GM19043 (cell line): Measurements from ENCODE around the gene VPS54.
A peak's percentile ranks its signal among the peaks of the same experiment; 100 is the strongest.

Experiments
- ATAC-seq: cut with Tn5 transposase; IDR thresholded peaks from one replicate; pipeline ENCODE4 v1.9.1; 2021; ENCODE audit warnings: low read depth; ENCODE audit not compliant: unreplicated experiment

The VPS54 gene

GRCh38 chr2:64019083-64019974 is at the start of gene VPS54:
VPS54 (minus strand) TSS chr2:64019428; CDS start chr2:63983999, 35,429 bp downstream.
- peak; percentile 61 for ATAC-seq

- ATAC-seq: no peak
These were observed 48.1 kb upstream of the VPS54 start for GRCh38 chr2:64067326-64067725.

- no peak for ATAC-seq
These were observed 46.3 kb upstream of the VPS54 start for GRCh38 chr2:64065516-64065915.

- ATAC-seq: no peak
These were observed 44.7 kb upstream of the VPS54 start for GRCh38 chr2:64063924-64064331.

GRCh38 chr2:64063454-64063853 is 44.2 kb upstream of the VPS54 start:
- no peak for ATAC-seq

GRCh38 chr2:64062840-64063239 is 43.6 kb upstream of the VPS54 start:
- ATAC-seq: peak; percentile 68

GRCh38 chr2:64059270-64059669 is 40.0 kb upstream of the VPS54 start:
- no peak for ATAC-seq

- ATAC-seq: no peak
These were observed 36.8 kb upstream of the VPS54 start for GRCh38 chr2:64056021-64056420.

- no peak for ATAC-seq
These were observed 35.1 kb upstream of the VPS54 start for GRCh38 chr2:64054161-64054915.

- ATAC-seq: no peak
These were observed 33.4 kb upstream of the VPS54 start for GRCh38 chr2:64052463-64053241.

GRCh38 chr2:64049633-64050220 is 30.5 kb upstream of the VPS54 start:
- ATAC-seq: peak; percentile 82

- ATAC-seq: no peak
These were observed 26.7 kb upstream of the VPS54 start for GRCh38 chr2:64045938-64046337.

- ATAC-seq: no peak
These were observed 20.9 kb upstream of the VPS54 start for GRCh38 chr2:64040161-64040560.

- peak; percentile 98 for ATAC-seq
These were observed 16.9 kb upstream of the VPS54 start for GRCh38 chr2:64036034-64036705.

- no peak for ATAC-seq
These were observed 16.1 kb upstream of the VPS54 start for GRCh38 chr2:64035072-64035942.

GRCh38 chr2:64029116-64029665 is 10.0 kb upstream of the VPS54 start:
- ATAC-seq: no peak

- ATAC-seq: no peak
These were observed 6.5 kb upstream of the VPS54 start for GRCh38 chr2:64025741-64026140.

GRCh38 chr2:64024259-64024949 is 5.2 kb upstream of the VPS54 start:
- ATAC-seq: no peak
